PFSK-1 (cell line): ENCODE measurements around the gene LY6G5C.

Experiments
- POLR2AphosphoS5 ChIP-seq: IDR thresholded peaks from 2 replicates; pipeline ENCODE4 v1.6.1; 2012; ENCODE audit warnings: low read depth, mild to moderate bottlenecking, control low read depth, low read length, moderate library complexity
- TAF1 ChIP-seq: IDR thresholded peaks from 2 replicates; pipeline ENCODE4 v1.6.1; 2012; ENCODE audit warnings: low read length, control low read depth, borderline replicate concordance; ENCODE audit not compliant: insufficient read depth
- TF ChIP-seq, protein P1 (sequence below), 2 experiments: IDR thresholded peaks; 2 replicates each; pipeline versions ENCODE4 v1.6.1 to v1.8.0; 2011 to 2012; ENCODE audit warnings: low read depth in 2 of 2, low read length in 2 of 2, control low read depth in 1 of 2, inconsistent platforms in 1 of 2, mild to moderate bottlenecking in 1 of 2, moderate library complexity in 1 of 2; ENCODE audit not compliant: insufficient read depth in 1 of 2

DNA sequence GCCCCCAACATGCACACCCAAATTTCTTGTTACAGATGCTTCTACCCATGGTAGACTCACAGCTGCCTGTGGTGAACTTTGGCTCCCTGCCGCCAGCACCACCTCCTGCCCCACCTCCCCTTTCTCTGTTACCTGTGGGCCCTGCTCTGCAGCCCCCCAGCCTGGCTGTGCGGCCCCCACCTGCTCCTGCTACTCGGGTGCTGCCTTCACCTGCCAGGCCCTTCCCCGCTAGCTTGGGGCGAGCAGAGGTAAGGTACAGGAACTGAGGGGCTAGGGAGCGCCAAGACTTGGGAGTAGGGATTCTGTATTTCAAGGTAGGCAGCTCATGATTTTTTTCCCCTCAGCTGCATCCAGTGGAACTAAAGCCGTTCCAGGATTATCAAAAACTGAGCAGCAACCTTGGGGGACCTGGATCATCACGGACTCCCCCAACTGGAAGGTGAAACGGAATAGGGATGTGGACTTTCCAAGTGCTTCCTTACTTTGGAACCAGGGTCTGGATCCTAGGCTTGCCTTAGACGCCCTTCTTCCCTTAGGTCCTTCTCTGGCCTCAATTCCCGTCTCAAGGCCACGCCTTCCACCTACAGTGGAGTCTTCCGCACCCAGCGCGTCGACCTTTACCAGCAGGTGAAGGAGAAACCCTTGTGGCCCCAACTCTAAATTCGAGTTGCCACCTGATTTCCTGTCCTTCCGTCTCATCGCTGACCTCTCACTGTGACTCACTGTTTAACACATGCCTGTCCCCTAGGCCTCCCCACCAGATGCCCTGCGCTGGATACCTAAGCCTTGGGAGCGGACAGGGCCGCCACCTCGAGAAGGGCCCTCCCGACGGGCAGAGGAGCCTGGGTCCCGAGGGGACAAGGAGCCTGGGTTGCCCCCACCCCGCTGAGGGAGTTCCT is 43.9 kb downstream of the LY6G5C start:
- TF ChIP-seq POLR2AphosphoS5 (0 out of 2 replicates have a peak, but pooled peaks have one; percentile 7), TAF1 (no peak)
- TF ChIP-seq, protein P1, sequence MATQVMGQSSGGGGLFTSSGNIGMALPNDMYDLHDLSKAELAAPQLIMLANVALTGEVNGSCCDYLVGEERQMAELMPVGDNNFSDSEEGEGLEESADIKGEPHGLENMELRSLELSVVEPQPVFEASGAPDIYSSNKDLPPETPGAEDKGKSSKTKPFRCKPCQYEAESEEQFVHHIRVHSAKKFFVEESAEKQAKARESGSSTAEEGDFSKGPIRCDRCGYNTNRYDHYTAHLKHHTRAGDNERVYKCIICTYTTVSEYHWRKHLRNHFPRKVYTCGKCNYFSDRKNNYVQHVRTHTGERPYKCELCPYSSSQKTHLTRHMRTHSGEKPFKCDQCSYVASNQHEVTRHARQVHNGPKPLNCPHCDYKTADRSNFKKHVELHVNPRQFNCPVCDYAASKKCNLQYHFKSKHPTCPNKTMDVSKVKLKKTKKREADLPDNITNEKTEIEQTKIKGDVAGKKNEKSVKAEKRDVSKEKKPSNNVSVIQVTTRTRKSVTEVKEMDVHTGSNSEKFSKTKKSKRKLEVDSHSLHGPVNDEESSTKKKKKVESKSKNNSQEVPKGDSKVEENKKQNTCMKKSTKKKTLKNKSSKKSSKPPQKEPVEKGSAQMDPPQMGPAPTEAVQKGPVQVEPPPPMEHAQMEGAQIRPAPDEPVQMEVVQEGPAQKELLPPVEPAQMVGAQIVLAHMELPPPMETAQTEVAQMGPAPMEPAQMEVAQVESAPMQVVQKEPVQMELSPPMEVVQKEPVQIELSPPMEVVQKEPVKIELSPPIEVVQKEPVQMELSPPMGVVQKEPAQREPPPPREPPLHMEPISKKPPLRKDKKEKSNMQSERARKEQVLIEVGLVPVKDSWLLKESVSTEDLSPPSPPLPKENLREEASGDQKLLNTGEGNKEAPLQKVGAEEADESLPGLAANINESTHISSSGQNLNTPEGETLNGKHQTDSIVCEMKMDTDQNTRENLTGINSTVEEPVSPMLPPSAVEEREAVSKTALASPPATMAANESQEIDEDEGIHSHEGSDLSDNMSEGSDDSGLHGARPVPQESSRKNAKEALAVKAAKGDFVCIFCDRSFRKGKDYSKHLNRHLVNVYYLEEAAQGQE (IDR thresholded peaks at IDR 0.05; ENCODE audit: insufficient read depth in 1 of 2, low read depth in 2 of 2, low read length in 2 of 2) = no peak
